ENCODE measurements around the gene DISP3.

The DISP3 gene

GRCh38 chr1:11569551-11569950 is 90.6 kb downstream of the DISP3 start:
- Histone ChIP-seq H3K9me3 (ENCODE audit: severe bottlenecking) (no peaks in the 10 kb centered on the region), H3K27me3 (ENCODE audit: insufficient read depth, poor library complexity, severe bottlenecking) (no peaks in the 10 kb centered on the region), H3K36me3 (ENCODE audit: low read depth) (no peaks in the 10 kb centered on the region), H3K27ac (ENCODE audit: poor library complexity, severe bottlenecking) (peak overlapping the region; percentile 86), H3K4me1 (ENCODE audit: insufficient read depth, poor library complexity, severe bottlenecking) (peaks cover 34% of the 10 kb centered on the region), H3K4me3 (ENCODE audit: severe bottlenecking) (no peak overlapping the region)
- DNase-seq (ENCODE audit: low spot score) (peak; percentile 83), ATAC-seq (ENCODE audit: low read depth) (peak; percentile 69)
- TF ChIP-seq CTCF (IDR thresholded peaks at IDR 0.05; ENCODE audit: poor library complexity, severe bottlenecking) = no peak

GRCh38 chr1:11569954-11570353 is 91.0 kb downstream of the DISP3 start:
- no peak for ATAC-seq (ENCODE audit: low read depth)
- DNase-seq (ENCODE audit: low spot score) = no peak
- H3K27me3 ChIP-seq (ENCODE audit: insufficient read depth, poor library complexity, severe bottlenecking) = no peaks in the 10 kb centered on the region
- H3K36me3 ChIP-seq (ENCODE audit: low read depth) = no peaks in the 10 kb centered on the region
- peaks cover 34% of the 10 kb centered on the region for H3K4me1 ChIP-seq (ENCODE audit: insufficient read depth, poor library complexity, severe bottlenecking)
- TF ChIP-seq CTCF (IDR thresholded peaks at IDR 0.05; ENCODE audit: poor library complexity, severe bottlenecking) = no peak
- no peak overlapping the region for H3K4me3 ChIP-seq (ENCODE audit: severe bottlenecking)
- H3K9me3 ChIP-seq (ENCODE audit: severe bottlenecking) = no peaks in the 10 kb centered on the region
- peak overlapping the region; percentile 86 for H3K27ac ChIP-seq (ENCODE audit: poor library complexity, severe bottlenecking)

- H3K4me3 ChIP-seq (ENCODE audit: severe bottlenecking) = no peak overlapping the region
- no peak for DNase-seq (ENCODE audit: low spot score)
- ATAC-seq (ENCODE audit: low read depth) = no peak
- peaks cover 34% of the 10 kb centered on the region for H3K4me1 ChIP-seq (ENCODE audit: insufficient read depth, poor library complexity, severe bottlenecking)
- no peaks in the 10 kb centered on the region for H3K36me3 ChIP-seq (ENCODE audit: low read depth)
- H3K9me3 ChIP-seq (ENCODE audit: severe bottlenecking) = no peaks in the 10 kb centered on the region
- peak overlapping the region; percentile 86 for H3K27ac ChIP-seq (ENCODE audit: poor library complexity, severe bottlenecking)
- no peaks in the 10 kb centered on the region for H3K27me3 ChIP-seq (ENCODE audit: insufficient read depth, poor library complexity, severe bottlenecking)
- TF ChIP-seq CTCF (IDR thresholded peaks at IDR 0.05; ENCODE audit: poor library complexity, severe bottlenecking) = no peak
Measured at GRCh38 chr1:11570821-11571380, 91.9 kb downstream of the DISP3 start.

GRCh38 chr1:11571906-11572616 is 93.1 kb downstream of the DISP3 start:
- ATAC-seq (ENCODE audit: low read depth) (no peak), DNase-seq (ENCODE audit: low spot score) (no peak)
- no peak overlapping the region for H3K4me3 ChIP-seq (ENCODE audit: severe bottlenecking)
- TF ChIP-seq CTCF (IDR thresholded peaks at IDR 0.05; ENCODE audit: poor library complexity, severe bottlenecking) = peak; percentile 36
- no peaks in the 10 kb centered on the region for H3K36me3 ChIP-seq (ENCODE audit: low read depth)
- H3K4me1 ChIP-seq (ENCODE audit: insufficient read depth, poor library complexity, severe bottlenecking) = peaks cover 34% of the 10 kb centered on the region
- no peaks in the 10 kb centered on the region for H3K27me3 ChIP-seq (ENCODE audit: insufficient read depth, poor library complexity, severe bottlenecking)
- H3K27ac ChIP-seq (ENCODE audit: poor library complexity, severe bottlenecking) = no peak overlapping the region
- H3K9me3 ChIP-seq (ENCODE audit: severe bottlenecking) = no peaks in the 10 kb centered on the region

GRCh38 chr1:11573116-11573692 is 94.2 kb downstream of the DISP3 start:
- Histone ChIP-seq H3K4me1 (ENCODE audit: insufficient read depth, poor library complexity, severe bottlenecking) (peaks cover 29% of the 10 kb centered on the region), H3K4me3 (ENCODE audit: severe bottlenecking) (no peak overlapping the region), H3K27me3 (ENCODE audit: insufficient read depth, poor library complexity, severe bottlenecking) (no peaks in the 10 kb centered on the region), H3K9me3 (ENCODE audit: severe bottlenecking) (no peaks in the 10 kb centered on the region), H3K36me3 (ENCODE audit: low read depth) (no peaks in the 10 kb centered on the region), H3K27ac (ENCODE audit: poor library complexity, severe bottlenecking) (no peak overlapping the region)
- ATAC-seq (ENCODE audit: low read depth) (no peak), DNase-seq (ENCODE audit: low spot score) (no peak)
- TF ChIP-seq CTCF (IDR thresholded peaks at IDR 0.05; ENCODE audit: poor library complexity, severe bottlenecking) = no peak
